SU-DHL-6 (cell line): ENCODE data around the gene ZNF622.

Experiments used
- EZH2phosphoT487 ChIP-seq: fragments of 200-600 bp; sonication (generic), shearing (Covaris generic); conservative IDR thresholded peaks from 2 replicates; pipeline ENCODE4 v1.6.1; 2018; ENCODE audit warnings: mild to moderate bottlenecking, antibody characterized with exemption, low read length, moderate library complexity, mixed read lengths
- TF ChIP-seq, protein P1 (sequence below): fragments of 200-600 bp; sonication (generic); IDR thresholded peaks from one replicate; pipeline ENCODE4 v1.5.1; 2017; ENCODE audit warnings: antibody characterized with exemption, mild to moderate bottlenecking, low read length, moderate library complexity; ENCODE audit not compliant: insufficient read depth, poor library complexity, severe bottlenecking

- TF ChIP-seq, protein P1, sequence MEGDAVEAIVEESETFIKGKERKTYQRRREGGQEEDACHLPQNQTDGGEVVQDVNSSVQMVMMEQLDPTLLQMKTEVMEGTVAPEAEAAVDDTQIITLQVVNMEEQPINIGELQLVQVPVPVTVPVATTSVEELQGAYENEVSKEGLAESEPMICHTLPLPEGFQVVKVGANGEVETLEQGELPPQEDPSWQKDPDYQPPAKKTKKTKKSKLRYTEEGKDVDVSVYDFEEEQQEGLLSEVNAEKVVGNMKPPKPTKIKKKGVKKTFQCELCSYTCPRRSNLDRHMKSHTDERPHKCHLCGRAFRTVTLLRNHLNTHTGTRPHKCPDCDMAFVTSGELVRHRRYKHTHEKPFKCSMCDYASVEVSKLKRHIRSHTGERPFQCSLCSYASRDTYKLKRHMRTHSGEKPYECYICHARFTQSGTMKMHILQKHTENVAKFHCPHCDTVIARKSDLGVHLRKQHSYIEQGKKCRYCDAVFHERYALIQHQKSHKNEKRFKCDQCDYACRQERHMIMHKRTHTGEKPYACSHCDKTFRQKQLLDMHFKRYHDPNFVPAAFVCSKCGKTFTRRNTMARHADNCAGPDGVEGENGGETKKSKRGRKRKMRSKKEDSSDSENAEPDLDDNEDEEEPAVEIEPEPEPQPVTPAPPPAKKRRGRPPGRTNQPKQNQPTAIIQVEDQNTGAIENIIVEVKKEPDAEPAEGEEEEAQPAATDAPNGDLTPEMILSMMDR, result no peak
- TF ChIP-seq EZH2phosphoT487, result no peak
Observed at GRCh38 chr5:16492398-16493140, 27.0 kb upstream of the ZNF622 start.
